HG02840 (cell line): ENCODE data around the gene RNASET2.
A peak's percentile ranks its signal among the peaks of the same experiment; 100 is the strongest.

Experiments
- ATAC-seq: cut with Tn5 transposase; IDR thresholded peaks from one replicate; pipeline ENCODE4 v1.9.1; 2021; ENCODE audit warnings: mild to moderate bottlenecking, moderate library complexity, moderate number of reproducible peaks; ENCODE audit not compliant: unreplicated experiment, low FRiP score

The RNASET2 gene

GRCh38 chr6:166956444-166957086 is at the start of gene RNASET2:
Gene RNASET2 (minus strand): TSS chr6:166956550. CDS start chr6:166956182, 368 bp downstream.
- ATAC-seq, result peak; percentile 60

- no peak for ATAC-seq
These were observed 49.2 kb upstream of the RNASET2 start for GRCh38 chr6:167005350-167006159.

DNA sequence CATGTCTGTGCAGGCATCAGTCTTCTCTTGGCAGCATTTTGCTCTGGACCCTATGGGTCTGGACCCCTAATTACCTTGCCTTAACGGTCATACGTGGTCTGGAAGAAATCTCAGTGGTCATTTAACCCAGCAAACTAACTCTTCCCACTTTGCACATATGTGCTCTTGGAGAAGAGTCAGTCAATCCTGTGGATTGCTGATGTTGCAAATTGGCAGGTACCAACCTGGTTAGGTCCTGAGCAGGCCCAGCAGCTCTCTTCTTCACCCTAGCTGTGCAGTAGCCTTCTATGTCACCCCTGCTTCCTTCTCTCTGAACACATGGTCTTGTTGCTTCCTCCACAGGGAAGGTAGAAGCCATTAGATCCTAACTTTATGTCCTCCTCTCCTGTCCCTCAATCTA is 44.4 kb upstream of the RNASET2 start:
- no peak for ATAC-seq

DNA sequence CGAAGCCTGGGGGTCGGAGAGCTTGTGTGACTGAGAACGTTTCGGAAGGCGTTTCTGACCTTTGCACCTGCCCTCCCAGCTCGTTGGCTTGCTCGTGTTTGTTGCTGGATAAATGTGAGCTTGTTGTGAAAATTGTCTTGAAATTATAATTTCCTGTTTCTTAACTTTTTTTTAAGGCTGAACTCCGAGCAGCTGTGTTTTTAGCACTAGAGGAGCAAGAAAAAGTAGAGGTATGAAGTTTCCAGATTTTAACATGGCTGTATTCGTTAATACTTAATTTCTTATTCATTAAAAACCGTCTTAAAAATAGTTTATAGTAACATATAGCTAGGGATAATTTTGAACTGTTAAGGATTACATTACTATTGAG is 43.5 kb upstream of the RNASET2 start:
- no peak for ATAC-seq

DNA sequence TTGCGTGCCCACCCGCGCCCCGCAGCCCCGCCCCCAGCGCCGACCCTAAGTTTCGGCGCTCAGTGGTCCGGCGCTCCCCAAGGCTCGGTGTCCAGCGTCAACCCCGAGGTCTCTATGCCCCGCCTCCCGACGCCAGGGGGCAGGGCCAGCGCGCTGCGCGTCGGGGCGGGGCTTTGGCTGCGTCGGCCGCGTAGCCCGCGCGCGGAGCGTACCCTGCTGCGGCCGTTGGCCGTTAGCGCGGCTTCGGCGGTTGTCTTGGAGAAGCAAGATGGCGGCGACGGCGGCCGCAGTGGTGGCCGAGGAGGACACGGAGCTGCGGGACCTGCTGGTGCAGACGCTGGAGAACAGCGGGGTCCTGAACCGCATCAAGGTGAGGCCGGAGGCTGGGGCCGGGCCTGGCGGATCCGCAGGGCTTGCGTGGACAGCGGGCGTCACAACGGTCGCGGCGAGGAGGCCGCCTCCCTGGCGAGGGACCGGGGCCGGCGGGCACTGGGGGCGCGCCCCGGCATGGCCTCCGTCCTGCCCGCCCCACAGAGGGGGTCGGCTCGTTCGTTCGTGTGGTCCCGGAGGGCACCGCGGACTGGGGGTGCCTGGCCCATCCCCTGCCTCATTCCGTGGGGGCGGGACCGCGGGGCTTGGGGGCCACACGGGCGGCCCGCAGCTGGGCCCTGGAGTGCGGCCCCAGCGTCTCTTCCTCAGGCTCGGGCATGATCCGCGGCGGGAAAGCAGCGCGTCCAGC is 43.0 kb upstream of the RNASET2 start, which contains the start of gene CEP43:
Gene CEP43 (plus strand): TSS at position 253 of the 739 bp plus-strand sequence. CDS start 16 bp downstream, at position 269.
- ATAC-seq, result peak; percentile 89

- peak; percentile 11 for ATAC-seq
These were observed 42.1 kb upstream of the RNASET2 start for GRCh38 chr6:166998256-166999144.

- no peak for ATAC-seq
These were observed 41.5 kb upstream of the RNASET2 start for GRCh38 chr6:166997768-166998255.

DNA sequence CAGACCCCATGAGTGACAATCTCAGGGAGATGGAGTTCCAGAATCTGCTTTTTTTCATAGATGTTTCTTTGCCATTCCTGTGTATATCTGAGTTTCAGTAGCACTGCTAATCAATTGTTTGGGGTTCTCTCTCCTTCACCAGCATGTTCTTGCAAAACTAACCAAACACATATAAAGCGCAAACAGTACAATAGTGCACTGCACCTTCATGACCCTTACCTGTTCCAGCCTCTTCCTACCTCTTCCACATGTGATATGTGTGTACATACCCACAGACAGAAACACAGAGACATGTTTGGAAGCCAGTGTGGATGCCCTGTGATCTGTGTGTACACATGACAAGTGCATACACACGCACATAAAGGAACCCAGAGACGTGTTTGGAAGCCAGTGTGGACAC is 41.0 kb upstream of the RNASET2 start:
- no peak for ATAC-seq

GRCh38 chr6:166996406-166996805 is 40.1 kb upstream of the RNASET2 start:
- no peak for ATAC-seq

GRCh38 chr6:166989427-166990032 is 33.2 kb upstream of the RNASET2 start:
- ATAC-seq, result no peak

DNA sequence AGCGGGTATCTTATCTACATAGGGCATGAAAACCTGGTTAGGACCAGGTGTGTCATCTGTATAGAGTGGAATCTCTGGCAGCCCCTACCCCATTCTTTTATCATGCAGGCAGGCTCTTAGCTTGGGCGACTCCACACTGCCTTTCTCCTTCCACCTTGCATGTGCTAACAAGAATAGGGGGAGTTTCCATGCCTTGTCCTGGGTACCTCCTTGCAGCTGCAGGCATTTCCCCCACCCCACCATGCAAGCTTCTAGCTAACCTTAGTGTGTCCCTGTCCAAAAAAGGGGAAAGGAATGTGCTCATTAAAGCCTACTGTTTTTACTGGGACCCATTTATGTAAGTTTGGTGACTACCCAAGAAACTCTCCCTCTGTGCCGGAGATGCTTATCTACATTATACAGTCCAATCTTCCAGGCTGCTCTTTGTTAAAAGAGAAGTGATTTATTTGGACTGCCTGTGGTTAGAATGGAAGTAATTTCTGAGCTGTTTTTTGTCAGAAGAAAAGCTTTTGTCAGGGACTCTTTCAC is 32.4 kb upstream of the RNASET2 start:
- ATAC-seq, result no peak

- no peak for ATAC-seq
These were observed 31.6 kb upstream of the RNASET2 start for GRCh38 chr6:166987930-166988329.

DNA sequence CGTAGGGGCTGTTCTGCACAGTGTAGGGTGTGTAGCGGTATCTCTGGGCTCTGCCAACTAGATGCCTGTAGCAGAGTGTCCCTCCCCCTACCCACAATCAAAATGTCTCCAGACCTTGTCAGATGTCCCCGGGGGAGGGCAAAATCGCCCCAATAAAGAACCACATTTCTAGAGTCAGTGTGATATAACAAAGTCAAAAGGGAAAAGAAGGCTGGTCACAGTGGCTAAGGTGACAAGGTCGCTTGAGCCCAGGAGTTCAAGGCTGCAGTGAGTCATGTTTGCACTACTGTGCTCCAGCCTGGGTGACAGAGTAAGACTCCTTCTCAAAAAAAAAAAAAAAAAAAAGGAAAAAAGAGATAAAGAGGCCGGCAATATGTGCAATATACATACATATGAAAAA is 31.1 kb upstream of the RNASET2 start:
- no peak for ATAC-seq

- no peak for ATAC-seq
These were observed 24.4 kb upstream of the RNASET2 start for GRCh38 chr6:166980738-166981137.

DNA sequence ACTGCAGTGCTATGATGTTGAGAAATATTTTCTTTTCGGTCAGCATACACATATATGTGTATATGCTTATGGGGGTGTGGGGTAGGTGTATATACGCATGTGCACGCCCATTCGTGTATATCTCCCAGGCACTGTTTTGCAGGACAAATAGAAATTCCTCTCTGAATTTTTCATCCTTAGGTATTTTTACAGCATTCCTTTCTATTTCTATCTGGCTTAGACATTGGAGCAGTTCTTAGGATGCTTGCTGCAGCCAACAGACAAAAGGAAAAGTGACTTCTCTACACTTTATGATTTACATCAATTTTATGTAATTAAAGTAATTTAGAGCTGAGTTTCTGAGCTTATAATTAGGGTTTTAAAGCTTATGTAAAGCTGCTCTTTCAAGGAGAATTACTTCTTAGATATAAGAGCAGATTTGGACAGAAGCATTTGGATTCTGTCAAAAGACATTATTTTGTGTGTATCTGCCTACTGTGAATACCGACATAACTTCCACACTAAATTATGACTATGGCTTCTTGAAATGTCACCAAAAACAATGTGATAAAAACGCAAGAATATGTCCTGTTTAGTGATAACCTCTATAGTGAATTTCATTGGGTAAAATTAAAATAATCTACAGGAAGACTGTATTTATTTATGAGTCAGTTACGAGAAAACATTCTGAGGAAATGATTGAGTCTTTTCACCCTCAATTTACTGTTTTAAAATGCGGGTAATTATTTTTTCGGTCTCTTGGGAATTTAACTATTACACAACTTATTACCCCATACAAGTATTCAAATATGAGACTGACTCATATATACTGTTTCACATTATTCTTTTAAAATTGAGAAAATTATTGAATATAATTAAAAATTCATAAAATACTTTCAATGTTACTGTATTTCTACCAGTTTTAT is 21.5 kb upstream of the RNASET2 start:
- ATAC-seq, result no peak

DNA sequence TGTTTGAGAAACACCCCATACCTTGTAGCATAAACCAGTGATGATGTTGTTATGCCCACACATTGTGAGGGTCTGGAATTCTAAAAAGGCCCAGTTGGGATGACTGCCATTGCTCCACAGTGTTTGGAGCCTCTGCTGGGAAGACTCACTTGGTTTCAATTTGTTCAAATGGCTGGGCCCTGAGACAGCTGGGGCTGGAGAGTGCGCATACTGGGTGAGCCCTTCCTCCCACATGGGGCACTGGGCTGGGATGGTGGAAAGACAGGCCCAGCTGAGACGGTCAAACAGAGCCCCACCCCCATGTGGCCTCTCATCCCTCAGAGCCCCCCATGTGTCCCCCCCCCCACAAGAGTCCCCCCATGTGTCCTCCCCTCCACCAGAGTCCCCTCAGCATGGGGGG is 20.3 kb upstream of the RNASET2 start:
- ATAC-seq, result no peak

GRCh38 chr6:166972101-166972500 is 15.8 kb upstream of the RNASET2 start:
- ATAC-seq, result no peak

- ATAC-seq, result no peak
These were observed 14.9 kb upstream of the RNASET2 start for GRCh38 chr6:166971271-166971670.
